HG02938 (cell line): ENCODE measurements around the gene ENPP6.

Source experiments
- ATAC-seq: cut with Tn5 transposase; IDR thresholded peaks from one replicate; pipeline ENCODE4 v1.9.1; 2021; ENCODE audit warnings: mild to moderate bottlenecking, moderate library complexity; ENCODE audit not compliant: unreplicated experiment

The ENPP6 gene

DNA sequence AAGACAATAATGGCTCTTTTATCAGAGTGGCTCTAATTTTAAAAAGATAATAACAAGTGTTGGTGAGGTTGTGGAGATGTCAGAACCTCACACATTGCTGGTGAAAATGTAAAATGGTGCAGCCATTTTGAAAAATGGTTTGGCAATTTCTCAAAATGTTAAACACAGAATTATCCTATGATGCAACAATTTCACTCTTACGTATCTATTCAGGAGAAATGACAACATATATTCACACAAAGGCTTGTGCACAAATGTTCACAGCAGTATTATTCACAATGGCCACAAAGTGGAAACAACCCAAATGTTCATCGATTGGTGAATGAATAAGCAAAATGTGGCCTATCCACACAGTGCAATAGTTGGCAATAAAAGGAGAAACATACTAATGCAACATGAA lies 24.7 kb downstream of the ENPP6 start:
- no peak for ATAC-seq

DNA sequence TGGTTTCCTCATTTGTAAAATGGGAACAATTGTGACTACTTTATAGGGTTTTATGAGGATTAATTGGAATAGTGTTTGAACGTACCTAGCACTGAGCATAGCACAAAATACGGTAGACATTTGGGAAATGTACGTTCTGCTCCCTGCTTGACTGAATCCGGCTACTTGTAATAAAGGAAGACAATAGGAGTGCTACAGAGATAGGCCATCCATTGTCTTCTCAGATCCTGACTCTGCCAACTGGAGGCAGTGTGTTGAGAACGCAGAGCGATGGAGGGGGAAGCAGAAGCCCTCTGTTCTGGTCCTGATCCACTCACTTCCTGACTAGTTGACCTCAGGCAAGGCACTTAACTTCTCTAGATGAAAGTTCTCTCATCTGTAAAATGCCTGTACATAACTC lies 26.4 kb downstream of the ENPP6 start:
- no peak for ATAC-seq

DNA sequence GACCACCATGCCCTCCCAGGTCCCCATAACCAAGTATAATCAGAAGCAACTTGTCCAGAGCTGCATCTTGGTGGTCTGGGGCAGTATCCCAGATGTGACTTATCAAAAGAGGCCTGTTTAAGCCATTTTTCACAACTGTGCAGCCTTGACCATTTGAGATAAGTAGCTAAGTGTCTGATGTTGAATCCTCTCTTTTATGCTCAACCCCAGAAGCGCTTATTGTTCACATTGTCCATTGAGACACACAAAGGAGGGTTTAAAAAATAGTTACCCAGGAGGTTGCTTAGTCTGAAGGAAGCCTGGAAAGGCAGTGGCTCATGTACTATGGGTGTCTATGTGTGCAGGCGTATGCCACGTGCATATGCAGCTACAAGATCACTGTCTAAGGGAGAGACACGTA lies 27.0 kb downstream of the ENPP6 start:
- no peak for ATAC-seq

DNA sequence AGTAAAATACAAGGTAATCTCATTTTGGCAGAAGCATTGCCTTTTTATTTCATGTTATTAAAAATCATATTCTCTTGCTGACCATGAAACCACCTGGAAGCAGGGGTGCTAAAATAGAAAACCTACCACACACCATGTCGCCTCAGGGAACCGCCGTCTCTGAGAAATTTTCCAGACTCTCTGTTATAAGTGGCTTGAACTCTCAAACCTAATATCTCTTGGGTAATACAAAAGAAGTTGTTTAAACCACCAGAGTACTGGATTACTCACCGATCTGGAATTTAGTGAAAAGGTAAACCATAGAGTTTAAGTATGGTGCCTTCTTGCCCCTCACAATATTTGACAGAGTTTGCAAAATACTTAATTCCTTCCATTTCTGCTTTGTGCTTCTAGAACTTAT lies 27.7 kb downstream of the ENPP6 start:
- ATAC-seq: no peak

DNA sequence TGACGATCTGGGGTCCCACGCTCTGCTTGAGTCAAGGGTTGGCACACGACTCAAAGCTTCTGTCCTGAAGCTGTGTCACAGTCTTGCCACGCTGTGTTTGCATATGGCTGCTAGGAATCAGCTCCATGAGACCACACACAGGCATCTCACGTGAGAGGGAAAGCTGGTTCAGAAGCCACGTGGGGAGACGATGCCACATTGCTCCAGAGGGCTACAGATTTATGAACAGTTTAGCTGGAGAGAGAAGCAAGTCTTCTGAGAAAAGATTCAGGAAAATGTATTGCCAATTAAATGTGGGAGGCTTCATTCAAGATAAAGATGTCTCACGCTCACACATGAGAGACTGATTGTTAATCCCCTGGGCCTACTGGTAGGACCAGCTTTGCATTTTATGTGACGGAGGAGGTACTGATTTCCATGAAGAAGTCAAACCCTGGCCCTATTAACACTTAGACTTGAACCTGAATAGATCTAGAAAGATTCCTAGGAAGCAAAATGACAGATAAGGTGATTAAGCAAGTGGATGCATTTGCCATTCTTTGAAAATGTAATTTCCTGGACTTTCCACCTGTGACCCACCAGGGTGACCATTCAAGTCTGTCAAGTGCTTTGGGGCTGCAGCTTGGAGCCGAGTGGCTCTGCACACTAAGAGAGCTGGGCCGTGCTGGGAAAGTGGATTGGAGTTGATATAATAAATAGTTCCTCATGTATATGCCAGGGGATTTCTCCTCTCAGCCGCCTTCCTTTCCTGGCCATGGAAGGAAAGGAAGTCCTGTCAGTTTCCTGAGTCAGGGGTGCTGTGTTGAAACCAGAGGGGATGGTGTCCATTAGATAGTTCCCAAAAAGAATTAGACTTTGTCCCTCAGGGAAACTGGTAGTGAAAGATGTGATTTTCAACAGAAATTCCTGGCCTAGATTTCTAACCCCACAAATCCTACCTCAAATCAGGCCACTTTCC lies 29.0 kb downstream of the ENPP6 start:
- no peak for ATAC-seq

GRCh38 chr4:184177271-184177670 lies 40.4 kb downstream of the ENPP6 start:
- ATAC-seq: no peak

DNA sequence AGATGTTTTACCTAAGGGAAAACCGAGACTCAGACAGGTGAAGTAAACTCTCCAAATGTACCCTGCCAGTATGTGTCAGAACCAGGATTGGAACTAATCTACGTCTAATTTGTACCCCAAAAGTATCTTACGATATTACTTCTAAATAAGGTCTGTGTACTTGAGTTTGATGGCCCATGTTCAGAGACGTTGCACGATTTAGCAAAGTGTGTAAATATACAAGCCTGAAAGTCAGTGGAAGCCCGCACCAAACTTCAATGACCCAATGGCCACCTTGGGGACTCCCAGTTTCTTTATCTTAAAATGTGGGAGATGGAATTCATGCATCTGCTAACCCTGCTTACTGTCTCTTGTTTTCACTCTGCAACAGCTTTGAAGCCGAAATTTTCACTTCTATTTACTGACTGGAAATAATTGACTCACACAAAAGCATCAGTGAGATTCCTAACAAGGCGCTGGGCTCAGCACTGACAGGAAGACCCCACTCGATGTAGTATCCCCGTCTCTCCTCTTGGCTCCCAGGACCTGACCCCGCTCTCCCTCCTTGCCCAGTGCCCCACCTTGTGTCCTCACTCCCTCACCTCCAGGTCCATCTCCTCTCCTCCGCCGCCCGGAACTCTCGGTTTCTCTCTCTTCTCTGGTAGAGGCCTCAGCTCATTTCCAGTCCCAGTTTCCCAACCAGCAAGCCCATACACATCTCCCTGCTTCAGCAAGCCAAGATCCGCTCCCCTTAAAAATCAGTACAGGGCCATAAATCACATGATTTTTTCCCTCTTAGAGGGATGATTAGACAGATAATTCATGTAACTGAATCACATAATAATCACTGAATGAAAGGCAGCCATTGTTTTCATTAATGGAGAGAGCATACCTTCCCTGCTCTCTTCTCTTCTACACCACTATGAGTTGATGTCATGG lies 42.8 kb downstream of the ENPP6 start:
- ATAC-seq: no peak

GRCh38 chr4:184171011-184171410 lies 46.7 kb downstream of the ENPP6 start:
- ATAC-seq: no peak

- no peak for ATAC-seq
Observed at GRCh38 chr4:184169225-184169867, 48.3 kb downstream of the ENPP6 start.

DNA sequence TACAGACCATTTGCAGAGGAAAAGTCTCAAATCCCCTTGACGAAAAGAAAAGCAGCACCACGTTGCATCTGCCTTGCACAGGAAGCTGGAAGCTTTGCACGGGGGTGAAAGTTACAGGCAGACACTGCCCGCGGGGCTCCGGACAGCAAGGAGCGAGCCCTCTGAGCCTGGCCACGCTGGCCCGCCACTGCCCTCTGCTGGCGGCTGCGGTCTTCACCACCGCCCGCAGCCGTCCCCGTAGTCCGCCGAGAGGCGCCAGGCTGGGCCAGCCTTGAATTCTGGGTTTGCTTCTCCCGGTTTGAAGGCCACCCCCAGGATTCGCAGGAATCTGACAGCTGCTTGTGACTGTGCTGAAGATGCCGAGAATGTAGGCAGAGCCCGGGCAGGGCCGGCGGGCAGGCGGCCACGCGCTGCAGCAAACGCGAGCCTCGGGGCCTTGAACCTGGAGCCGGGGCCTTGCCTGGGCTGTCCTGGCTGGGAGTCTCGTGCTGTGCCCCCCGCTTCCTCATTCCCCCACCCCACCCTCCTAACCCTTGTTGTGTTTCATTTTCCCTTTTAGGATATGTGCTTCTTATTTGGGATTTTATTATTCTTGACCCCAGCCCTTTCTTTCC lies 49.2 kb downstream of the ENPP6 start:
- ATAC-seq: peak; percentile 82

DNA sequence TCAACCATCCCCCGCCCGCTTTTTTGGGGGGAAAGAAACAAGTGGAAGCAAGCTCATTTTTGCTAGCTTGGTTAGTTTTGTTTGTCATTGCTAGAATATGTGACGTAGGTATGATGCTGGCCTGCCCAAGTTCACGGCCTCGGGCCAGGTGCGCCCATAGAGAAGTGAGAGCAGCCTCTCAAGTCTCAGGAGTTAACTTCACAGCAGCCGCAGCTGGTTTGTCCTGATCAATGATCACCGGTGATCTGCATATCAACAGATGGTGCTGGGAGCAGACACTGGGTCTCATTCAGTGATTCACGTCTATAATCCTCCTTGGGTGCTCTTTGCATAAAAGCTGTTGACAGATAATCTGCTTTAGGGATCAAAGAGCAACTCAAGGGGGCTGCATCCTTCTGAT lies 50.1 kb downstream of the ENPP6 start:
- no peak for ATAC-seq

- no peak for ATAC-seq
Observed at GRCh38 chr4:184166736-184167135, 50.9 kb downstream of the ENPP6 start.

DNA sequence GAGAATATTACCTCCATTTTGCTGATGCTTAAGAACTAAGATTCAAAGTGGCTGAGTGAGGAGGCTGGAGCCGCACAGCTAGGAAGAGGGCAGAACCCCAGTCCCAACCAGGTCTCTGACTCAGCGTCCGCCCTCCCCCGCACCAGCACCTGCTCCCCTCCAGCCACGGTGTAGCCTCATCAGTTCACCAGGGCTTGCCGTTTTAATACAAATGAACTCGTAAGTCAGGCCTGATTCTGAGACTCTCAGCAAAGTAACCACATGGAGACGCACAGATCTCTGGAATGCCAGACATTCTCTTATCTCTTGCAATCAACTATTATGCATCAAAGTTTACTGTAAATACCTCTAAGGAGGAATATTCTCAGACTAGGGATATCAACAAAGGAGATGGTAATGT lies 52.4 kb downstream of the ENPP6 start:
- no peak for ATAC-seq

DNA sequence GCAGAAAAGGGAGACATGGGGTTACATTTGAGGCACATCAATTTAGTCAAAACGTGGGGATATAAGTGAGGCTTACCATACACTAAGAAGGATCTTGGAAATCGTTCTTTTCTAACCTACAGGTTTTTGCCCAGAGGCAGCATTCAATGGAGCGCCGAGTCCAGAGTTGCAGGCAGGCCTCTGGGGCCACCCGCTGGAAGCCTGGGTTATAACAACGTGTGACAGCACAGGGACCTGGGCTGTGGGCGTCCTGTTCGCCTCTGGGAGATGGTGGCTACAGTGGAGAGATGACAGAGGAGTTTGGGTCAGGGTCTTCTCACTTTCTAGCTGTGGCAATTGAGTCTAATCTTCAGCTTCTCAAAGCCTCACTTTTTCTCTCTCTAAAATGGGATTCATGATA lies 53.9 kb downstream of the ENPP6 start:
- ATAC-seq: no peak

DNA sequence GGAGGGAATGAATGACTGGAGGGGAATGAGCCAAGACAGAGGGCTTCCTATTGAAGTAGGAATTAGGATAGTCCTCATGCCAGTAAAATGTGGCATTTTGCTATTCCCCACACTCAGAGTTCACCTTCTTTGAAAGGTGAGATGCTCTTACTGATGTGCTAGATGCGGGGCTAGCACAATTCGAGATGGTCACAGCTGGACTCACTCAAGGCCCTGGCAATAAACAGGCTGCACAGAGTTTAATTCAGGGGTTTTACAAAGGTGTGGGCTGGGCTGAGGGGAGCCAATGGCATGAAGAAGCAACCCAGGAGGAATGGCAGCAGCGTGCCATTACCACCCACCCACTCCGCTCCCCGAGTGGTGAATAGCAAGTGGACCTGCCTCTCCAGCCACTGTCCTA lies 55.1 kb downstream of the ENPP6 start:
- no peak for ATAC-seq

- ATAC-seq: no peak
Observed at GRCh38 chr4:184157322-184157721, 60.4 kb downstream of the ENPP6 start.

DNA sequence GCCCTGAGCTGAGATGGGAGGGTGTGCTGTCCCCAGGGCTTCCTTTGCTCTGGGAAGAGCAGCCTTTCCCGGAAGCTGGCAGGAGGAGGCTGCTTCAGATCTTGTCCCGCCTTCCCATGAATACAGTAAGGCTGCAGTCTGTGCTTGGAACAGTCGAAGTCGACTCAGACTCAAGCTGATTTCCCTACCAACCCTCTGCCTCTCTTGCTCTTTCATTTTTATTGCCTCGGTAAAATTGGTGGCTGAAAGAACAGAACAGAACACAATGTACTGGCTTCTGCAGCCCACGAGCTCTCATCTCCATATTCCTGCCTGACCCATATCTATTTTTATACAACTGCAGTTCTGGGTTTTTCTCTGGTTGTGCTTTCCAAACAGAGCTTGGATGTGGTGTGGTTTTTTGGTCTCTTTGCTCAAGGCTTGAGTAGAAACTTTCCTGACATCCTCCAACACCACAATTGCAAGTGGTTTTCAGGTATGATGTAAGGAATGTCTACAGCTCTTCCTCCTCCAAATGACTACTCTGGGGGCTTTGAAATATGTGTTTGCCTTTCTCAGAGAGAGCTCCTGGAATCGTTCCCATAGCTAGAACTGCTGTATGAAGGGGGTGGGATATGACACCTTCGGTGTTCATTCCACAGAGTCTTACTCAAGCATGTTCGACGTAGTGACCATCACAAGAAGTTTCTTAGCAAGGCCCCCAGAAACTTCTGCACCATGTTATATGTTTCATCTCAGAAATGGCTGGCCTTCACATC lies 61.3 kb downstream of the ENPP6 start:
- no peak for ATAC-seq

GRCh38 chr4:184154199-184154598 lies 63.5 kb downstream of the ENPP6 start:
- no peak for ATAC-seq

- ATAC-seq: no peak
Observed at GRCh38 chr4:184153781-184154180, 63.9 kb downstream of the ENPP6 start.

- no peak for ATAC-seq
Observed at GRCh38 chr4:184151988-184152485, 65.6 kb downstream of the ENPP6 start.
